GM12874 (cell line): ENCODE measurements around the gene DEFB127.

Experiments used
- CTCF ChIP-seq: IDR thresholded peaks from 2 replicates; pipeline ENCODE4 v1.5.1; 2011; ENCODE audit warnings: low read depth, mild to moderate bottlenecking, control low read depth, low read length, moderate library complexity; ENCODE audit not compliant: insufficient read depth

Gene DEFB127

GRCh38 chr20:164618-165017 lies 7.4 kb downstream of the DEFB127 start:
- TF ChIP-seq CTCF: no peak

- TF ChIP-seq CTCF: no peak
Measured at GRCh38 chr20:168876-169275, 11.6 kb downstream of the DEFB127 start.

- no peak for TF ChIP-seq CTCF
Measured at GRCh38 chr20:184288-184687, 27.0 kb downstream of the DEFB127 start.

- TF ChIP-seq CTCF: no peak
Measured at GRCh38 chr20:187733-188132, 30.5 kb downstream of the DEFB127 start.

GRCh38 chr20:189611-190010 lies 32.4 kb downstream of the DEFB127 start, which contains the start of gene DEFB128:
DEFB128 (minus strand) TSS chr20:189711; CDS start chr20:189623, 88 bp downstream.
- no peak for TF ChIP-seq CTCF

- no peak for TF ChIP-seq CTCF
Measured at GRCh38 chr20:198225-198624, 41.0 kb downstream of the DEFB127 start.

GRCh38 chr20:199996-200395 lies 42.7 kb downstream of the DEFB127 start:
- TF ChIP-seq CTCF: no peak
